Measurements from ENCODE around the gene HLCS.

The HLCS gene

DNA sequence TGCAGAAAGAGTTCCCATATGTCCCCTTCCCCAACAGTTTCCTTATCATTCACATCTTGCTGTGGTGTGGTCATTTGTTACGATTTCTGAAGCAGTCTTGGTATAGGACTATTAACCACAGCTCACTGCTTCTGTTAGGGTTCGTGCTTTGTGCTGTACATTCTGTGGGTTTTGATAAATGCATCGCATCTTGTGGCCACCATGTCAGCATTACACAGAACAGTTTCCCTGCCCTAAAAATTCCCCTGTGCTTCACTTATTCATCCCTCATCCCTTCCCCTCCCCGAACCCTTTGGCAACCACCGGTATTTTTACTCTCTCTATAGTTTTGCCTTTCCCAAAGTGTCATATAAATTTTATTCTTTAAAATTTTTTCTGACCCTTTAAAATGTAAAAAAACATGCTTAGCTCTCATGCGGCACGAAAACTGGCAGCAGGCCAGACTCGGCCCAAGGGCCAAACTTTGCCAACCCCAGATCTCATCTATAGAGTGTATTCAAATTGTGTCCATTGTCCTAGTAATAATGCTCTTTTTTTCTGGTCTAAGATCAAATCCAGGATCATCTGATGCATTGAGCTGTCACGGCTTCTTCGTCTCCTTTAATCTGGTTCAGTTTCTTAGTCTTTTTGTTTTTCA is 189.4 kb downstream of the HLCS start:
- no peak for DNase-seq (ENCODE audit: low spot score)

DNA sequence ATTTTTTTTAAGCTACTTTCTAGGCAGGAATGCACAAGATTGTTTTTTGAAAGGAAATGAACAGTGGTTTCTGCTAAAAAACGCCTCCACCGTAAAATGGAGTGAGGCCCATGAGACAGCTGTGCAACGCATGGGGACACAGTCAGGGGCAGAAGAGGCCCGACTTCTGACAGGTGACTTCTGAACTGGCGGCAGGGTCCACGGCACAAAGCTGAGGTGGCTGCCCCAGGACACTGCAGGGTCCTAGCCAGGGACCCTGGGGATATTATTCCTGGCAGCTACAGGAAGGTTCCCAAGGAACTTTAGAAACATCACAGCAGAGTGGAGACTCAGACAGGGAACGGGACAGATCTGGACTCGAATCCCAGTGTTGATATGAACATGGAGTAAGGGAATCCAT is 192.5 kb downstream of the HLCS start:
- DNase-seq (ENCODE audit: low spot score), result no peak

- DNase-seq (ENCODE audit: low spot score), result peak; percentile 77
Observed at GRCh38 chr21:36773117-36773516, 193.4 kb downstream of the HLCS start.

DNA sequence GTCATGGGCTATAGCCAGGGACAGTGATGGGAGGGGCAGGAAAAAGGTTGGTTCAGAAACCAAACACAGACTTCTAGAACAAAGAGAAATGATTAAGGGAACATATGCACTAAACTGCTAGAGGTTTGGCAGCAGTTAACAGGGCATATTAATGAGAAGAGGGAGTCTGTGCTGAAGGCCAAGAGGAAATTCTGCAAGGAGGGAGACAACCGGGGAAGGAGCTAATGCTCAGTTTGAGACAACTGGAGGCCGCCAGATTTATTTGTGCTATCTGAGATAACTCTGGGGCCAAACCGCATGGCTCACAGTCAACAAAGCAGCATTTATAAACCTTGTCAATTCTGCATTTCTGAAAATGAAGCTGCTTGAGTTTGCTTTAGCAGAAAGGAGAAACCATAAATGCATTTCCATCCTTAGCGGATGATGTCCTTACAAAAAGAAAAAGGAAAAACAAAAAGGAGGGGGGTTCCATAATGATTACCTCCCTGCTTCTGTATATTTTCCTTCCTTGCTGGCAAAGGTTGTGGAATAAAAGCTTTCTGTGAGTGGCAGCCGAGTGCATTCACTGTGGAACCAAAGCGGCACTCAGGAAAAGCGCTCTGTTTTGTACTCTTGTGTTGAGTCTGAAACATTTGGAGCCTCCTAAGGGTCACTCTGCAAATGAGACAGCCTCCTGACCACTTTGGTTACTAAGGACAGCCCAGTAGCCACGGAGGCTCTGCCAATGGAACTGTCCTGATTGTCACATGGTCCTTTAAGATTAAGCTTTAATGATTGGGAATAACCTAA is 197.2 kb downstream of the HLCS start:
- DNase-seq (ENCODE audit: low spot score), result no peak

DNA sequence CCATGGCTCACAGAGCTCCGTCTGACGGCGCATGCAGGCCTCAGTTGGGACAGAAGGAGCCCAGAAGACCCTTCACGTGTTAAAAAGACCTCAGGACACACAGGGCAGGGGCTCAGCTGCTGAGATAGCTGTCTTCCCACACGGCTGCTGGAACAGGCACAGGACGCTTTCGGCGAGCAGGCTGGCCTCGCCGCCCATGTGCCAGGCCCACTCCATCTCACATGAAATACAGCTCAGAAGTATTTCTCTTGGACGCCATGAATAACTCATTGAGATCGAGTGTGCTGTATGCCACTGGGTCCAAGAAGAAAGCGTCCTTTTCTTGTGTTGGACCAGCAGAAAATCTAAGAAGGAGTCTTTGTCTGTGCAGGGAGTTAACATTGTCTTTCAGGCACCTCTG is 198.0 kb downstream of the HLCS start:
- no peak for DNase-seq (ENCODE audit: low spot score)

GRCh38 chr21:36767096-36767495 is 199.4 kb downstream of the HLCS start:
- no peak for DNase-seq (ENCODE audit: low spot score)

DNA sequence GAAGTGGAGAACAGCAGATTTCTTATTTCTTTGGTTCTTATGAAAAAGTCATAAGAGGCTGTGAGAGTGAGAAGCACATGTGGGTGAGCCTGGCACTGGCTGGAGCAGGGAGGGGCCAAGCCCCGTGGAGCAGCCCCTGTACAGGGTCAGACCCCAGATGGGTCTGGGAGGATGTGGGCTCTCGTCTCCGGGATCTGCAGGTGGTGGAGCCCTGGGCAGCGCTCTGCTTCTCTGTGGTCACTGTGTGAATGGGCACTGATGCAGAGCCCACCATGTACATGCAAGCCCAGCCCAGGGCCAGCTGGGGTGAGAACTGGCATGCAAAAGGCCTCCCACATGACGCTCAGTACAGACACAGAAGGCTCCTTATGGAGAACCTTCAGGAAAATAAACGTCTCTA is 200.0 kb downstream of the HLCS start:
- DNase-seq (ENCODE audit: low spot score), result no peak

DNA sequence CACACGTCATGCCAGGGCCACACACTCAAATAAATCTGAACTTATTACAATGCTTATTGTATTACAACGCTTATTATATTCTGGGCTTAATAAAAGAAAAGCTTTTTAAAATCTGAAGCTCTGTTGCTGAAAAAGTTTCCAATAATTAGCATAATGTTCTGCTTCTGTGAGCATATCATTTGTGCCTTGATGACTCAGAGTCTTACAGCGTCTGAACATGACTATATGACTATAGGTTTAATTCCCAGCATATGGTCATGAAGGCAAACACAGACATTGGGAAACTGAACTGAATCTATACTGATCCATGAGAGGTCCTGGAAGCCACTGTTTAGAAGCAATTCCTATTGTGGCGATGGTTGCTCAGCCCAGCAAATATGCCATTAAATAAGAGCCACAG is 201.2 kb downstream of the HLCS start:
- no peak for DNase-seq (ENCODE audit: low spot score)

- DNase-seq (ENCODE audit: low spot score), result no peak
Observed at GRCh38 chr21:36763305-36763704, 203.2 kb downstream of the HLCS start.

DNA sequence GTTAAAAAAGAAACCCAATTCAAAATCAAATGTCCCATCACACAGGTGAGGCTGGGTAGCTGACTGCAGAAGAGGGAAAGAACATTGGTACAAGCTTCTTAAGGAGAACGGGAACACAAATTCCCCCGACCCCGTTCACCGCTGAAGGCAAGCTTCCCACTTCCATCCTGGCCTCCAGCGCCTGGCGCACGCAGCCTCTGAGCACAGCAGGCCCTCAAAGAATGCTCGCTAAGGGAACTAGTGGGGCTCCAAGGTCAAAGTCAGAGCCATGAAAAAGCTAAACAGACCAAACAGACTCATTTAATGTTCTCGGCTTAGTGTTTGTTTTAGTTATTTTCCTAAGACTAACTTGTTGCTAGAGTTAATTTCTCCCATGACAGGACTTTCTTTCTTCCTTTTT is 203.8 kb downstream of the HLCS start:
- no peak for DNase-seq (ENCODE audit: low spot score)

GRCh38 chr21:36761685-36762084 is 204.8 kb downstream of the HLCS start:
- DNase-seq (ENCODE audit: low spot score), result no peak

DNA sequence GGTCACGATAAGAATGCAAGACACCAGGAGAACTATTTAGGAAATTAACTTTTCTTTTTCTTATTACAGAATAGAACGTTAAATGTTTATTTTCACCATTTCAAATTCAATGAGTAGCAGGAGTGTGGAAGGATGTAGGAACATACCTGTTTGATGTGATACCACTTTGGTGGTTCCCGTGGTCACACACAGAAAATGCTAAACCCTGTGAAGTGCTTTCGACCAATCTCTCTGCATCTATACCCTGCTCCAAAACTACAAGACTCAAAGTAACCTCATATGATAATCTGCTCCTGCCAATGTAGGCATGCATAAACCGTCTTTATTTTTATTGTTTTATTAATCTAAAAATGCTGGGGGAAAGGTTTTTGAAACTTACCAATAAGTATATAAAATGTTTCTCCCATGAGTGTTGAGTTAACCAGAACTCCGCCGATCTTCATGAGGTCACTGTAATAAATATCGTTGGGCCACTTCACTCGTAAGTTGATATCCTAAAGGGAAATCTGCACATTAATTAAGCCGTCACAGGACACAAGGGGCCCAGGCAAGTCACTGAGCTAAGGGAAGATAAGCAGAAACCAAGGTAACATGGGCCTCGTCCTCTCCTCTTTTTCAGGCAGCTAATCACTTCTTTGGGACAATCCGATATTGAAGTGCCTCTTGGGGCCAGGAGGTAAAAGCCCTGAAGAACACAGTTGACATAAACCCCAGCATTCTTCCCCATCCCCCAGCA is 207.0 kb downstream of the HLCS start:
- DNase-seq (ENCODE audit: low spot score), result no peak

DNA sequence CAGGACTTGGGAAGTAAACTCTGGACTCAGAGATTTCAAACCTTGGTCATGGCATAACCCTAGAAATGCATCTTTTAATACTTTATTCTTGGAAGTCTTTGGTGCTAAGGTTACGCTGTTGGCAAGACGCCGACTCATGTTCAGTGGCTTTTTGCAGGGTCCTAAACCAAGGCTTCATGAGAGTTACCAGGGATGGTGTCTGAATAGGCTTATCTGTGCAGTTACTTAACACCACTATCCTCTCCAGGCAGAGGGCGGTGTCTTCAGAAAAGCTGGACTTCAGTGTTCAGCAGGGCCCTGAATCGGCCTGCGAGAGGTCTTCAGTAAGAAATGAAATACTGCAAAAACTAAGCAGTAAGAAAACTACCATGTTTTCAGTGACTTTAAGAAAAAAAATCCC is 209.3 kb downstream of the HLCS start:
- no peak for DNase-seq (ENCODE audit: low spot score)

DNA sequence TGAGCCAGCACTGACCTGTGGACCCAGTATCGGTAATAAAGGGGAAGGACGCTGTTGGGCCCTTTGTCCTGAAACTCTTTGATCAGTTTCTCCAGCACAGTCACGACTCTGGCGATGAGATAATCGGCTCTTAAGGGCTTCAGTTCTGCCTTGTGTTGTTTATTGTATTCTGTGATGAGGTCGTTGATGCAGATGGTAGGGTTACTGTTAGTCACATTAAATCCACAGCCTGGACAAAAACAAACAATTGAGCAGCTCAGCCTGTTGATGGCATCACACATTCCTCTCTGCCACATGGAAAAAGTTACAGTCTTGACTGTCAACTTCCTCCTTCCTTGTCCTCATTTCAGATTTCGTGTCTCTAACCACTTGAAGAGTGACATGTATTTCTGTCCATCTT is 209.9 kb downstream of the HLCS start:
- DNase-seq (ENCODE audit: low spot score), result no peak

- no peak for DNase-seq (ENCODE audit: low spot score)
Observed at GRCh38 chr21:36754241-36754898, 212.1 kb downstream of the HLCS start.

- DNase-seq (ENCODE audit: low spot score), result no peak
Observed at GRCh38 chr21:36753556-36753955, 212.9 kb downstream of the HLCS start.

DNA sequence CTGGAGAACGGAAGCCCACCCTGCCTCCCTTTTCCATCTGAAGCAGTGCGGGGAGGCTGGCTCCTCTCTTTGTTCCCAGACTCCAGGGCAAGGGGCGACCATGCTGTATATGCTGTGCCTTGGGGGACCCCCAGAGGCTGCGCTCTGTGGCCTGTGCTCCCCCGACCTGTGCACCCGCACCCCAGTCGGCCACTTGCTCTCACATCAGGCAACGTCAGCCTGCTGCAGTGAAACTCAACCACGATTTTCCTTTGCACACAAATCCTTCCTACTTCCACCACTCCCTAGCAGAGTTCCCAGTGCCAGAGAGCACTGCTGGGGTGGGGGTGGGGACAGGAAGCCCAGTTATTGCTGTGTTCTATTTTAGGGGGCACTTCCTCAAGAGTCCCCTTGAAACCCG is 215.1 kb downstream of the HLCS start:
- DNase-seq (ENCODE audit: low spot score), result no peak

DNA sequence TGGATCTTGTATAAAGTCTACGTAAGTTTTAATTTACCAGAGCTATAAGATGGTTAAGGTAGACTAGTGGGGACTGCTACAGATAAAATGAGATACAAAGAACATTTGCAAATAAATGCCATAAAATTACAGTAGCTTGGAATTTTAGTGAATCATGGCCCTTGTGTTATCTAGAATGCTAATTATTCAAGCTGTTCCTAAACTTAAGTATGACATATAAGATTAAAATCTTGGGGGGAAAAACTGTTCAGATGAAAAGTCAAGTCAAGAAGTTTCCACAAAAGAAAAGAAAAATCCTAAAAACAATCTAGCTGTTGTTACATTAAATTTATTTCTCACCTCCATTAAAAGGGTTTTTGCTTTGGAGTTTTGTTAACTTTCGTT is 215.9 kb downstream of the HLCS start:
- no peak for DNase-seq (ENCODE audit: low spot score)

DNA sequence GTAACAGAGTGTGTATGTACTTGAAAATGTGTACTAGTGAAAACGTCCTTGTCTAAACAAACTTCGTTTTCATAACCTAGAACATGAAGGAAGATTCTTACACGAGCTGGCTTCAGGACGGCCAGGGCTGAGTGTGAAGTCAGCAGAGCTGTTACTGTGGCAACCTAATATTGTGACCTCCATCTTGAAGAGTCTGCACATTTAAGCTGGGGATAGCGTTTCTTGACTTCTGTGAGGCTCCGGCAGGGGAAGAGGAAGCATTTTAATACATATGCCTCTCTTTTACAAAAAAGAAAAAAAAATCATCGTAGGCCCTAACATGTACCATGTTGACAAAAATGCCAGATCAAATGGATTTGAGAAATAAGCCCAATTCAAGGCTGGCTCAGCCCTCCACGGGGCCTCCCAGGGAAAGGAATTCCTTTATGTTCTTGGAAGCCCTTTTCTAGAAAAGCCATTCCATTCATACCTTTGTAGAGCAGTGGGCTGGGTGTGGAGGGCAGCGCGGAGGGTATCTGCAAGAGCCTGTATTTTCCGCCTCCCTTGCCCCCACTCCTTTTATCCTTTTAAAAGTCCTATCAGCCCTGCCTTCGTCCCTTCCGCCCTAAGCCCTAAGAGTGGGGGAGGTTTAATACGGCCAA is 216.4 kb downstream of the HLCS start:
- DNase-seq (ENCODE audit: low spot score), result no peak

DNA sequence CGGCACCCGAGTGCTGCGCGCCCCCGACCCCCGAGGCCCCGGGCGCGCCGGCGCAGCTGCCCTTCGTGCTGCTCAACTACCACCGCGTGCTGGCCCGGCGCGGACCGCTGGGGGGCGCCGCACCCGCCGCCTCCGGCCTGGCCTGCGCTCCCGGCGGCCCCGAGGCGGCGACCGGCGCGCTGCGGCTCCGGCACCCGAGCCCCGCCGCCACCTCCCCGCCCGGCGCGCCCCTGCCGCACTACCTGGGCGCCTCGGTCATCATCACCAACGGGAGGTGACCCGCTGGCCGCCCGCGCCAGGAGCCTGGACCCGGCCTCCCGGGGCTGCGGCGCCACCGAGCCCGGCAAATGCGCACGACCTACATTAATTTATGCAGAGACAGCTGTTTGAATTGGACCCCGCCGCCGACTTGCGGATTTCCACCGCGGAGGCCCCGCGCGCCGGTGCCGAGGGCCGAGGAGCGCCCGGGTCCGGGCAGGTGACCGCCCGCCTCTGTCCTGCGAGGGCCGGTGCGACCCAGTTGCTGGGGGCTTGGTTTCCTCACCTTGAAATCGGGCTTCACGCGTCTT is 218.6 kb downstream of the HLCS start:
- peak; percentile 97 for DNase-seq (ENCODE audit: low spot score)

GRCh38 chr21:36747041-36747814 is 219.2 kb downstream of the HLCS start:
- no peak for DNase-seq (ENCODE audit: low spot score)
